DOHH2 (cell line): ENCODE measurements around the gene DYNC1LI1.

Experiments used
- H3F3A ChIP-seq: fragments of 200-600 bp; sonication (generic), shearing (Covaris generic); 2 replicates; pipeline ENCODE4 v1.6.0; 2016; ENCODE audit warnings: antibody characterized with exemption, mild to moderate bottlenecking; ENCODE audit not compliant: control insufficient read depth, insufficient read depth
- H3K27ac ChIP-seq: fragments of 200-600 bp; sonication (generic); 2 replicates; pipeline ENCODE4 v1.5.1; 2014; ENCODE audit warnings: low read depth, mild to moderate bottlenecking, low read length, moderate library complexity
- H3K27me3 ChIP-seq: fragments of 200-600 bp; sonication (generic); 2 replicates; pipeline ENCODE4 v1.6.1; 2014; ENCODE audit warnings: mild to moderate bottlenecking, low read length, mixed read lengths; ENCODE audit not compliant: control insufficient read depth
- H3K36me3 ChIP-seq: fragments of 200-600 bp; sonication (generic); 2 replicates; pipeline ENCODE4 v1.6.1; 2014; ENCODE audit warnings: mild to moderate bottlenecking, low read length, moderate library complexity, mixed read lengths; ENCODE audit not compliant: control insufficient read depth
- H3K4me1 ChIP-seq: fragments of 200-600 bp; sonication (generic); 2 replicates; pipeline ENCODE4 v1.6.1; 2014; ENCODE audit warnings: mild to moderate bottlenecking, low read length, mixed read lengths; ENCODE audit not compliant: control insufficient read depth
- H3K4me2 ChIP-seq: fragments of 200-600 bp; sonication (generic); 2 replicates; pipeline ENCODE4 v1.6.0; 2014; ENCODE audit warnings: mild to moderate bottlenecking, low read length, moderate library complexity
- H3K4me3 ChIP-seq: fragments of 200-600 bp; sonication (generic); 2 replicates; pipeline ENCODE4 v1.5.1; 2014; ENCODE audit warnings: mild to moderate bottlenecking, low read length, mixed read lengths
- H3K79me2 ChIP-seq: fragments of 200-600 bp; sonication (generic); 2 replicates; pipeline ENCODE4 v1.6.1; 2014; ENCODE audit warnings: mild to moderate bottlenecking, low read length, mixed read lengths; ENCODE audit not compliant: control insufficient read depth
- H3K9me2 ChIP-seq: fragments of 200-600 bp; sonication (generic); replicated peaks from 2 replicates; pipeline ENCODE4 v1.6.1; 2014; ENCODE audit warnings: mild to moderate bottlenecking, low read length, mixed read lengths; ENCODE audit not compliant: control insufficient read depth
- H3K9me3 ChIP-seq: fragments of 200-600 bp; sonication (generic); 2 replicates; pipeline ENCODE4 v1.6.1; 2014; ENCODE audit warnings: antibody characterized with exemption, low read length, mixed read lengths; ENCODE audit not compliant: control insufficient read depth, insufficient read depth
- H4K20me1 ChIP-seq: fragments of 200-600 bp; sonication (generic); 2 replicates; pipeline ENCODE4 v1.6.0; 2014; ENCODE audit warnings: low read depth, mild to moderate bottlenecking, antibody characterized with exemption, low read length, moderate library complexity; ENCODE audit not compliant: control insufficient read depth, insufficient read depth
- EZH2phosphoT487 ChIP-seq: fragments of 200-600 bp; sonication (generic); IDR thresholded peaks from 2 replicates; pipeline ENCODE4 v1.6.1; 2017; ENCODE audit warnings: borderline replicate concordance, mild to moderate bottlenecking, antibody characterized with exemption, low read length, moderate library complexity, mixed read lengths
- TF ChIP-seq, protein P1 (sequence below): fragments of 200-600 bp; sonication (generic); IDR thresholded peaks from one replicate; pipeline ENCODE4 v1.5.1; 2014; ENCODE audit warnings: antibody characterized with exemption, mild to moderate bottlenecking, low read depth, low read length; ENCODE audit not compliant: poor library complexity, severe bottlenecking

The DYNC1LI1 gene

DNA sequence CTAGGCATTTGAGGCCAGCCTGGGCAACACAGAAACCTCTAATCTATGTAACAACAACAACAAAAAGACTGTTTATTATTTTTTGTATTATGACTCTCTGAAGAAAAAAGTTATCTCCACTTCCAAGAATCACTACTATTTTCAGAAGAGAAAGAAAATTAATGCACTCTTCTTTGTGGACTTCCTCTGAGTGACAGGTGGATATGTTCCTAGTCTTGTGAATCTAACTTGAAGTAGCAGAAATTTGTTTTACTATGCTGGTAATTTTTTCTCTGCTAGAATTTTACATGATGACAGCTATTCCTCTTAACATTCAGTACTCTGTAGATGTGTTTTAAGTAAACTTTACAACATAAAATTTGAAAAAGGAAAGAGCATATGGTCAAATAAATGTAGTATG is 16.7 kb downstream of the DYNC1LI1 start:
- Histone ChIP-seq H3K4me2 (no peak overlapping the region), H3K27ac (no peak overlapping the region), H3K9me3 (no peaks in the 10 kb centered on the region), H3K36me3 (peaks cover 4% of the 10 kb centered on the region; the same call in 1 of the 2 replicates), H3K4me3 (no peak overlapping the region), H3K4me1 (peaks cover 20% of the 10 kb centered on the region), H3K27me3 (no peaks in the 10 kb centered on the region), H3F3A (peaks cover 6% of the 10 kb centered on the region), H3K79me2 (peaks cover 90% of the 10 kb centered on the region), H3K9me2 (no peaks in the 10 kb centered on the region), H4K20me1 (peaks cover 33% of the 10 kb centered on the region)
- TF ChIP-seq, protein P1, sequence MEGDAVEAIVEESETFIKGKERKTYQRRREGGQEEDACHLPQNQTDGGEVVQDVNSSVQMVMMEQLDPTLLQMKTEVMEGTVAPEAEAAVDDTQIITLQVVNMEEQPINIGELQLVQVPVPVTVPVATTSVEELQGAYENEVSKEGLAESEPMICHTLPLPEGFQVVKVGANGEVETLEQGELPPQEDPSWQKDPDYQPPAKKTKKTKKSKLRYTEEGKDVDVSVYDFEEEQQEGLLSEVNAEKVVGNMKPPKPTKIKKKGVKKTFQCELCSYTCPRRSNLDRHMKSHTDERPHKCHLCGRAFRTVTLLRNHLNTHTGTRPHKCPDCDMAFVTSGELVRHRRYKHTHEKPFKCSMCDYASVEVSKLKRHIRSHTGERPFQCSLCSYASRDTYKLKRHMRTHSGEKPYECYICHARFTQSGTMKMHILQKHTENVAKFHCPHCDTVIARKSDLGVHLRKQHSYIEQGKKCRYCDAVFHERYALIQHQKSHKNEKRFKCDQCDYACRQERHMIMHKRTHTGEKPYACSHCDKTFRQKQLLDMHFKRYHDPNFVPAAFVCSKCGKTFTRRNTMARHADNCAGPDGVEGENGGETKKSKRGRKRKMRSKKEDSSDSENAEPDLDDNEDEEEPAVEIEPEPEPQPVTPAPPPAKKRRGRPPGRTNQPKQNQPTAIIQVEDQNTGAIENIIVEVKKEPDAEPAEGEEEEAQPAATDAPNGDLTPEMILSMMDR, result no peak

DNA sequence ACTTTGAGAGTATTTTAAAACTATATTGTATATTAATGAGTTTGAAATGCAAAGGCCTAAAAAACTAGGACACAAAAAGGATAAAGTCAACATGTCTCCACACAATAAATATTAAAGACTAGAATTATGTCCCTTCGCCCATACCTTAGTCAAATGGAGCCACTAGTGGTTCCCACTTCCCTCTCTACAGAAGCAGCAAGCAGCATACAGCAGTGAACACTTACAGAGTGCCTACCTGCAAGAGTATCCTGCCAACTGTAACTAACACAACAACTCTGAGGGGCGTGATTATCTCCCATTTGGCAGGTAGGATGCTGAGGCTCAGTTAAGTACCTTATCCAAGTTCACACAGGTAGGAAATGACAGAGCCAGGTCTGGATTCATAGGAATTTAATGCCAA is 17.2 kb downstream of the DYNC1LI1 start:
- TF ChIP-seq, protein P1, result no peak
- TF ChIP-seq EZH2phosphoT487, result no peak
- H3K36me3 ChIP-seq, result peaks cover 4% of the 10 kb centered on the region; the same call in 1 of the 2 replicates
- H3F3A ChIP-seq, result peaks cover 6% of the 10 kb centered on the region
- no peak overlapping the region for H3K27ac ChIP-seq
- H3K4me3 ChIP-seq, result no peak overlapping the region
- H3K79me2 ChIP-seq, result peaks cover 91% of the 10 kb centered on the region
- no peaks in the 10 kb centered on the region for H3K9me3 ChIP-seq
- H3K9me2 ChIP-seq, result no peaks in the 10 kb centered on the region
- H3K4me1 ChIP-seq, result peaks cover 20% of the 10 kb centered on the region
- no peaks in the 10 kb centered on the region for H3K27me3 ChIP-seq
- H4K20me1 ChIP-seq, result peaks cover 35% of the 10 kb centered on the region
- no peak overlapping the region for H3K4me2 ChIP-seq

DNA sequence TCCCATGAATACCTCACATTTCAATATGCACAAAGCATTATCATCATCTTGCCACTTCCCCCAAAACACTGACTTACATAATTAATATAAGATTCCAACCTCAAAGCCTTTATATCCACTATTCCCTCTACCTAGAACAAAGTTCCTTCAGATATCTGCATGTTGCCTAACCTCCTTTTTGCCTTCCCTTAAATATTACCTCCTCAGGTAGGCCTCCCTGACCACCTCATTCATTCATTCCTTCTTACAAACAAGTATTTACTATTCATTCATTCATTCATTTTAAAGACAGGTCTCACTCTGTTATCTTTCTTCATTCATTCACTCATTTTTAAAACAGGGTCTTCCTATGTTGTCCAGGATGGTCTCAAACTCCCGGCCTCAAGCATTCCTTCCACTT is 18.6 kb downstream of the DYNC1LI1 start:
- Histone ChIP-seq H3K36me3 (peaks cover 4% of the 10 kb centered on the region; the same call in 1 of the 2 replicates), H3K4me3 (no peak overlapping the region), H3K9me2 (no peaks in the 10 kb centered on the region), H3K4me1 (peaks cover 20% of the 10 kb centered on the region), H3K27me3 (no peaks in the 10 kb centered on the region), H3K27ac (no peak overlapping the region), H4K20me1 (peaks cover 39% of the 10 kb centered on the region), H3K4me2 (no peak overlapping the region), H3K79me2 (peaks cover 96% of the 10 kb centered on the region), H3K9me3 (no peaks in the 10 kb centered on the region), H3F3A (peaks cover 6% of the 10 kb centered on the region)
- TF ChIP-seq, protein P1, result no peak
- no peak for TF ChIP-seq EZH2phosphoT487
